Measurements from ENCODE around the gene BBX.

BBX gene

DNA sequence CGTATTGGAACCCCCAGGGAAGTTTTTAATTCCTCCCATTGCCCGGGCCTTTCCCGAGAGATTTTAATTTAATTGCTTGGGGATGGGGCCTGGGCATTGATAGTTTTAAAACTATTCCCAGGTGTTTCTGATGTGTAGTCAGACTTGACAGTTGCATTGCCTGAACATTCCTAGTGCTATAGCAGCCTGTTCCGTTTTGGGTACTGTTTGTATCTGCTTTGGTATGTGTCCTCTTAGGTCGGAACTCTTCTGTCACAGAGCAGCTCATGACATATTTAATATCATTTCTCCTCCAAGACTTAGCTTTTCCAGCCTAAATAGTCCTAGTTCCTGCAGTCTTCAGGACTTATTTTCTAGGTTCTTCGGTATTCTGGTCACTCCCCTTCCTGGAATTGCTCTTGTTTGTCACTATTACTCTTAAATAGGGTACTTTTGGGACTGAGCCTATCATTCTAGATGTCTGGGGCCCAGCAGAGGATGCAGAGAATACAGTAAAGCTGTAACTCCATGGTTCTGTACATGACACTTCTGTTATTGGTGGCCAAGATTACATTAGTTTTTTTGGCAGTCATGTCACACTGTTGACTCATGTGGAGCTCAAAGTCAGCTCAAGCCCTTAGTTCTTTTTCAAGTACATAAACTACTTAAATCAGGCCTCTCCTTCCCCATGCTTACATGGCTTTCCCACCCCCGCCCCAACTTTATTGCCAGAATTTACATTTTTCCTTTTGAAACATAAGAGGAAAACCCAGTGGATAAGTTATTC, 81.5 kb downstream of the BBX start:
- DNase-seq, result no peak

DNA sequence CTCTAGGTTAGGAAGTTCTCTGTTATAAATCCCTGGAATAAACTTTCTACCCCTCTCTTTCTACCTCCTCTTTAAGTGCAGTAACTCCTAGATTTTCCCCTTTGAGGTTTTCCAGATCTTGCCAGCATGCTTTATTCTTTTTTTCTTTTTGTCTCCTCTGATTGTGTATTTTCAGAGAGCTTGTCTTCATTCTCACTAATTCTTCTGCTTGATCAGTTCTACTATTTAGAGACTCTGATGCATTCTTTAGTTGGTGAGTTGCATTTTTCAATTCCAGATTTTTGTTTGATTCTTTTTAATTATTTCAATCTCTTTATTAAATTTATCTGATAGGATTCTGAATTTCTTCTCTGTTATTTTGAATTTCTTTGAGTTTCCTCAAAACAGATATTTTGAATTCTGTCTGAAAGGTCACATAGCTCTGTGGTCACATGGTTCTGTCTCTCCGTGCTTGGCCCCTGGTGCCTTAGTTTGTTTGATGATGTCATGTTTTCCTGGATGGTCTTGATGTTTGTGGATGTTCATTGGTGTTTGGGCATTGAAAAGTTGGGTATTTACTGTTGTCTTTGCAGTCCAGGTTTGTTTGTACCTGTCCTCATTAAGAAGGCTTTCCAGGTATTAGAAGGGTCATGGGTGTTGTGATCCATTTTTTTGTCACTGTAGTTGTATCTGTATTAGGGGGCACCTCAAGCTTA, 89.2 kb downstream of the BBX start:
- DNase-seq, result no peak

DNA sequence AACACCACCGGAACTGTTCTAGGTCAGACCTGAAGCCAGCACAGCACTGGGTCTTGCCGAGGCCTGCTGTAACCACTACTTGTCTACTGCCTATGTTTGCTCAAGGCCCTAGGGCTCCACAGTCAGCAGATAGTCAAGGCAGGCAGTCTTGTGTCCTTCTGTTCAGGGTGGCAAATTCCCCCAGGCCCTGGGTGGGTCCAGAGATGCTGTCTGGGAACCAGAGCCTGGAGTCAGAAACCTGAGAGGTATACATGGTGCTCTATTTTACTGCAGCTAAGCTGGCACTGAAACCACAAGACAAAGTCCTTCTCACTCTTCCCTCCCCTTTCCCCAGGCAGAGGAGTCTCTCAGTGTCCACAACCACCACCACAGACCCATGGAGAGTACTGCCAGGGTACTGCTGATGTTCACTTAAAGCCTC, 89.9 kb downstream of the BBX start:
- DNase-seq, result no peak

DNA sequence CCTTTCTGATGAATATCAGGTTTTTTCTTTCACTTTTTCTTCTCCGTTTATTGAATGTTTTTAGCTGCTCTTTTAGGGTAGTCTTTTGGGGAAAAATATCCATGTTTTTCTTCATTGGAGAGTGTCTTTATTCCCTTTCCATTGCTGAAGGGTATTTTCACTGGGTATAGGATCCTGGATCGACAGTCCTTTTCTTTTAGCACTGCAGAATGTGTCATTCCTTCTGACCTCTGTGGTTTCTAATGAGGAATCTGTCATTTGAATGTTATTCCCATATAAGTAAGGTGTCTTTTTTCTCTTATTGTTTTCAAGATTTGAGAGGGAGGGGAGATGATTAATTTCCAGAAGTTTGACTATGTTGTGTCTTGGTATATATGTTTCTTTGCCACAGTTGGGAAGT, 96.8 kb downstream of the BBX start:
- DNase-seq, result no peak

DNA sequence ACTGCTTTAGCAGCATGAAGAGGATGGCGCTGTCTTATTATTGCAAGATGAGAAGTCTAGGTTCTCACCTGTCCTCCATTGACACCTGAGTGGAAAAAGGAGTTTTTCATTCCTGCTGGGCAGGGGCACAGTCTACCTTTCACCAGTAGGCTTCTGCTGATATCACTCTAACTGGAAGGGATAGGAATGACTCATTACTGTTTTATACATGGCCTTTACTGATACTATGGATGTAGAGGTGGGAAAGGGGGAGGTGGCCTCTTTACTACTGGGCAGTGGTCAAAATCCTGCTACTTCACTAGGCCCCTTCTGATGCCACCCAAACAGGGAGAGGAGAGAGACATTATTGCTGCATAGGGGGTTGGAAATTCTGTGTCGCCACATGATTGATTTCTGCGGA, 97.8 kb downstream of the BBX start:
- DNase-seq, result no peak

DNA sequence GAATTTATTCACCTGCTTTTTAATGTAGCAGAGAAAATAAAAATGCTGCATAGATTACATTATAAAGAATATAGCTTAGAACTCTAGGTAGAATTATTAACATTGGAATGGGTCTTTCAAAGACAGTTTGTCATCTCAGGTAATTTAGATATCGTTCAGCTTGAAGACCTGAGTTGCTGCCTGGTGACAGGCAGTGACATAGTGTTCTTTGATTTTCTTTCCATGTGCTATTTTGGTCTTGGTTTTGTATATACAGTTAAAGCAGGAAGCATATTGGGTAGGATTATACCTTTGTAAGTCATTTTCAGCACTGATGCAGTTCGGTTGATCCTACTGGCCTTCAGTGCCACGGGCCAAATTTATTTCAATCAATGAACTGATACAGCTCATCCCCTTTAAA, 98.7 kb downstream of the BBX start:
- DNase-seq, result no peak

DNA sequence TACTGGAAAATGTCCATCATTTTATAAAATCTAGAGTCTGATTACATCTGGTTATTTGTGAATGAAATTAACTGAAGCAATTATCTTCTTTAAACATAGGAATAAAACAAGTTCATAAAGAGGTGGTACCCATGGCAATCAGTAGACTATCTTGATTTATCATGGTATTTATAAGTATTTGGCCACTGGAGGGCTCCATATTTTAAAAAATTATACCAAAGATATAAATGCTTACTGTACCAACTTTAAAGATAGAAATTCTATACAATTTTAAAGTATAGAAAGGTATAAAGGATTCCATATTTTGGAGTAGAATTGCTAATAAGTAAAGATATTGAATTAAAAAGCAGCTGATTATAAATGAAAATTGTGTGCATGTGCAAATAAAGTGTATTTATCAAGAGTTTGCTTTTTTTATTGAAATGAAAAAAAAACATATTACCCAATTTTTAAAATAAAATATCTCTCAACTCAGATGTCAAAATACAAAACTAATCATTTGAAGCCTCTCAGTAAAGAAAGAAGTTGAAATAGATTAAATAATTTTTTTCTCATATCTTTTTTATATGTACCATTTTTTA, 105.3 kb downstream of the BBX start:
- DNase-seq, result no peak

DNA sequence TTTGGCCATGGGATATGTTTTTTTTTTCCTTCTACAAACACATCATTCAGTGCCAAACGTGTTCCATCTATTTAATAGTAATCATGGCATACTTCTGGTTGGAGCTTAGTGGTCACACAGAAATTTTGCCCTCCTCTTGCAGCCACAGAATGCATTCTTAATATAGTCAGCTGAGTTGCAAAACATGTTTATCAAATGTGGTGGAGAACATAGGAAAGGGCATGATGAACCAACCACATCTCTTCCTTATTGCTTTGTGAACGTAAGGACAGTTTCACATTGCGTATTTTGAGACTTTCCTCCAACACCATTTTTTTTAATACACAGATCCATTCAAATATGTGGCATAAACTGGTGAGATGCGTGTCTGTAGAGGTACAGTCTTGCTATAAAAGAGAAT, 106.8 kb downstream of the BBX start:
- no peak for DNase-seq

DNA sequence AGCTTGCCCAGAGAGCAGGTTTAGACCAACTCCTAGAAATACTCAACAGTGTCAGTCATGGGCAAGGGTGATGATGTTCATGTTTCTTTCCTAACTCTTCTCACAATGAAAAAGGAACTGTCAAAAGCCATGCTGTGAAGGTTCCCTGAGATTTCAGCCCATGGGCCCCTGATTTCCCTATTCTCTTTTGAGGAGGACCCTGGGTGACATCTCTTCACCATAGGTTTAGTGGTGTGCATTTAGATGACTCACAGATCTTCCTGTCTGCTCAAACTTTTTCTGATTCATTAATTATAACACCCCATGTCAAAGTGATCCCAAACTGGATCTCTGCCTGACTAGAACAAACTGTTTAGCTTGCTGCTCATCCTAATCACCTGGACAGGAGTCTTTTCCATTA, 108.0 kb downstream of the BBX start:
- no peak for DNase-seq

DNA sequence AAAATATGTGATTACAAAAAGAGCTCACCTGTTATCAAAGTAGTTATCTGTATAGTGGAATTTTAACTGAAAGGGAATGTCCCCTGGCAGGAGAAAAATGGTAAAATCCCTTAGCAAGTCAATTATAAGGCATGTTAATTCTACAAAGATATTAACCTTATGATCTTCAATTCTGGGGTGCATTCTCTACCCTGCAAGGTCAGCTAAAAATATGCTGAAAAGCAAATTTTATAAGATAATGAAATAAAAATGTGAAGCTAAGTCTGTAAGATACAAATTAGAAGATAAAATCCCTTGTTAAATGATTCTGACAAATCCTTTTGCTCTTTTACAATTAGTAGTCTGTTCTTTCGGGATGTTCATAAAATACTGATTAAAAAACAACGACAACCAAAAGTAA, 109.8 kb downstream of the BBX start:
- DNase-seq, result no peak

DNA sequence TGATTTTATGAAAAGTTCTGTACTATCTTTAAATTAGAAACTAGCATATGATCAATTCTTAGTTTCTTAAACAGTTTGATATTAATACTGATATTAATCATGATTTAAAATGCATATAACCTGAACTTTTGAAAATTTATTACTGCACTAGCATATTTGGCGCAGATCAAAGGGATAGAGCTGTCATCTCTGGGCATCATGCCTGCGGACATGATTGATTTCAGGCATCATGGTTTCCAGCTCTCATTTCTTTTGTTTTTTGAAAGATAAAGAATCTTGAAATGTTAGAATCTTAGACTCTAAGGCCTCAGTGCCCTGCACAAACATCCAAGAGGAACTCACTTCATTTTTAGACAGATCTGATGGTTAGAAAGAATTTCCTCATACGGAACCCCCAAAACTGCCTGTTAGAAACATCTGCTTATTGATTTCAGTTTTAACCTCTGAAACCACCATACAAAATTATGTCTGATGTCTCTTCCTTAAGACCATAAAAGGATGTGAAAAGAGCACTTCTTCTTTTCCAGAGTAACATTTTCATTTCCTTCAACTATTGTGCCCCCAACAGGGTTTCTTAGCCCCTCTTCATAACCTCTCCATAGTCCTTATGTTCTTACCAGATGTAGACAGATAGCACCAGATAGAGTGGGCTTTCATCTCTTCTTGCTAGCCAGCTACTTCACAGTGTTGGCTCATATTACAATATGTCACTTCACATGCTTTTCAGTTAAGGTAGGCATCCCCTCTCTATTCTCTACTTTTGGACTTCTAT, 110.8 kb downstream of the BBX start:
- no peak for DNase-seq

DNA sequence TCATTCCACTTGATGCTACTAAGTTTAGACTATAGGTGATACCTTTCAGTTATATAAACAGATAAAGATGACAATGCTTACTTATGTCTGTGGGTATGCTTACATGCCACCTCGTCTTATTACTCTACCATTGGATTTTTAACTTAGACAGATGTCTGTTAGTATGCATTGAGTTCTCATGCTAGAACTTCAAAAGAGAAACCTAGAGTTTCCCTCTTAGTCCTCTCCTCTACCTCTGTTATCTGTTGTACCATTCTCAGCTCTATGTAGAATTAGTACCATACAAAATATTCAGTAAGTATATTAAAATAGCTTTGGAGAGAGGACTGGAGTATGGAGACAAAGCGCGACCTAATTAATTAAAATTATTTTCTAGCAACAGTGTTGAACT, 111.3 kb downstream of the BBX start:
- DNase-seq, result no peak

DNA sequence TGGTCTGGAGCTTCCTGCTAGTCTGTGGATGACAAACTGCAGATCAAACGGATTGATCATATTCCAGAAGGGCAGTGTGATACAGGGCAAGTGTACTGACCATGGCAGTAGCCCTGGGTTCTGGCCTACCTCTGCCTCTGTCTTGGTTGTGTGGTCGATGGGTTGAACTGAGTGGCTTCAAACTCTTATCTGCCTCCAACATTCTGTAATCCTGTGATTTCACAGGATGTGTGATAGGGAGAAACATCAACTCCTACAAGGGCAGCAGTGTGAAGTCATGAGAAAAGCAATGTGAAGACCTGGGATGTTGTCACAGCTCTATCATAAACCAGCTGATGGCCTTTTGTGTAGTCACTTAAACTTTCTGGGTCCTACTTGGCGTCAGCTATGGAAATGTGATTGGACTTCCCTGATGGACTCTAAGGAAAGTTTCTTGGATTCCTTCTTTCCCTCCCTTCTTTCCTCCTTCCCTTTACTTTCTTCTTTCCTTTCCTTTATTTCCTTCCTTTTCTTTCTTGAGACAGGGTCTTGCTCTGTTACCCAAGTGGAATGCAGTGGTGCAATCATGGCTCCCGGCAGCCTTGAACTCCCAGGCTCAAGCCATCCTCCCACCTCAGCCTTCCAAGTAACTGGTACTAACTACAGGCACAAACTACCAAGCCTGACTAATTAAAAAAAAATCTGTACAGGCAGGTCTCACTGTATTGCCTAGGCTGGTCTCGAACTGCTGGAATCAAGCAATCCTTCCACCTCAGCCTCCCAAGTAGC, 114.8 kb downstream of the BBX start:
- no peak for DNase-seq

DNA sequence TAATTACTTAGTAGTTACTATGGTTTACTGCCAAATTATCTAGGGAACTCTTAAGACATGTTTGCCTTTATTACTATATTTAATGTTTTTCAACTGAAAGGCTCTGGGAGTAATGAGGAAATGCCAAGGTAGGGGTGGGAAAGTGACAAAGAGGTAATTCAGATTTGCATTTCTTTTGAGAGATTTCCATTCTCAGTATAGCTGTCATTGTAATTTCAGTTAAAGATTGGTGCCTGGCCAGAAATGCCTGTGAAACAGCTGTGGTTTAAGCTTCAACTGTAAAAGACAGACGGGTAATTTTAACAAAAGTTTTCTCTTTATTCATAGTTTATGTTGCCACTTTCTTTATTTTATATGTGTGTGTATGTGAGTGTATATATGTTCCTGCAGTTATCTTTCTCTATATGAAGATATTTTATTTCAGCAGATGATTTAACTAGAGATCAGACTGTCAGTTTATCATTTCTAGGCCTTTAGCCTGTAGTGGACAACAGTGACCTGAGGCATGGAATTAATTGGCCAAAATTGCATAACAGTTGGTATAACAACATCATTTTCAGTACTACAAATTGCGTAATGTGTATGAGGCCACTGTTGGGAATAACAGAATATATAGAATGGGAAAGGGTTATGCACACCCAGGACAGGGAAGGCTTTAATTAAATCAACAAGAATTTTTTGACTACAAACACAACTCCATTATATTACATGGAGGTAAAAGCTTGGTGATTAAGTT, 119.0 kb downstream of the BBX start:
- DNase-seq, result no peak

DNA sequence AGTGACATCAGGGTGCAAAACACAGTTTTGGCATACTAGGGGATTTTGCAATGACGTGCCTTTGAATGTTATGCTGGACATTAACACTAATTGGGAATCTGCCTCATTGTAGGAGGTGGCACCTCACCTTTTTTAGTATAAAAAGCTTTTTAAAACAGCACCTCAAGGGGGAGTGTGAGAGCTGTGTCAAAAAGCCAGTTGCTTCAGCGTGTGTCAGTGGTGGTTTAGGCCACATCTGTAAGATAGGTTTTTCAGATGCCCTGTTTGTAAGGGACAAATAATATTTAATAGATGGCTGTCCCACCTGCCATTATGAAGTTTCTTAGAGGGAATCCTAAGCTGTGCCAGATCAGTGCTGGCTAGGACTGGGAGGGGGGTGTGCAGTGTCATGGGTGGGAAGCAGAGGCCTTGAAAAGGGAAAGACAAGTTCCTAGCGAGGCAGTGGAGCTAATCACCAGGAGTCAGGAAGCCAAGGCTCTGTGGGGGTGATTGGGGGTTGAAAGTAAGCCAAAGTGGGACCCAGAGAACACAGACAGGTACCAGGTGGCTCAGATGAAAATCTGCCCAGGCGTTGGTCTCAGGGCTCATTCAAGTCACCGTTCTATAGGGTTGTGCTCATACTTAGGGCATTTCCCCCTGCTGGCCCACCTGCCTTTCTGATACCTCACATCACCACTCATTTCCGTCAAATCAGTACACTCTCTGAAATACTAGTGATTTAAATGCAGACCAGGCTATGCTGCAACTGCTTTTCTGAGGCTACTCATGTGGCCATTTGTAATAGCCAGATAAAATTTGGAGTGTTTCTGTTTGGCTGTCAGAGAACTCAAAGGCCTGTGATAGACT, 120.5 kb downstream of the BBX start:
- no peak for DNase-seq

DNA sequence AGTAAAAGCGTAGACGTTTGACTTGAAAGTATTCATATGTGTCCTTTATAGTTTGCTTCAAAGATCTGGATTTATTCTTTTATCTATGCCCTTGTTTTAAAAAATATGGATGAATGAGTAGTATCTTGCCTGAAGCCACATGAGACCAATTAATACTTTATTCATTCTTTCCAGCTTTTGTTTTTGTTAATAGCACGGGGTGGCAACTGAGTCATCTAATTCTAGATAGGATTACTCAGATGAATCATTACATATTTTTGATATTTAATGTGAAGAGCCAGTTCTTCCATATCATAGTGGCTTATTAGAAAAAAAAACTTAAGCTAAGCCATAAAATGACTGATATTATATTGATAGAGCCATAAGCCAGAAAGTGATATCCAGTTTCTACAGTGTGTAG, 121.9 kb downstream of the BBX start:
- DNase-seq, result no peak

DNA sequence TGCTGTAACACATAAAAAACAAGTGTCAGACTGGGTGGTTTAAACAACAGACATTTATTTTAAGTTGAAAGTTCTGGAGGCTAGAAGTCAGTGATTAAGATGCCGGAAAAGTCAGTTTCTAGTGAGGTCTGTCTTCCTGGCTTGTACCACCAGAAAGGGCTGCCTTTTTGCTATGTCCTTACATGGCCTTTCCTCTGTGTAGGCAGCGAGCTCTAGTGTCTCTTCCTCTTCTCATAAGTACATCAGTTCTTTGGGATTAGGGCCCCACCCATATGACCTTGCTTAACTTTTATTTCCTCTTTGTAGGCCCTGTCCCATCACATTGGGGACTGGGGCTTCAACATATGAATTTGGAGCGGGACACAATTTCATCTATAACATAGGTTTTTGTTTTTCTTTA, 128.0 kb downstream of the BBX start:
- no peak for DNase-seq

DNA sequence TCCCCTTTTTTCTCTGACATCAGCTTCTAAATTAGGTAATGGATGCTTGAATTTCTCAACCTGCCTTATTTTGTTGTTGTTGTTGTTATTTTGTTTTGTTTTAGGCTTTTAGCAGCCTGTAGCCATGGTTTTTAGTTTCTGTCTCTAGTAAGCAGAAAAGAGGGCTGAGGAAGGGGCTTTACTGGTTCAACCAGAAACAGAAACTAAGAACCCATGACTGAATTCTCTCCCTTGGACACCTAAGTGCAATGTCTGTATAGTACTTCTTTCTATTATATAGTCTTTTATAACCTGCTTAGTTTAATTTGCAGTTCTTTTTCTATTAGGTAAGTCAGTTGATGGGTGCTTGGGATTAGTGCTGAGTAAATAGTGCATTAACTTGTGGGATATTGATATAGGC, 129.0 kb downstream of the BBX start:
- no peak for DNase-seq

DNA sequence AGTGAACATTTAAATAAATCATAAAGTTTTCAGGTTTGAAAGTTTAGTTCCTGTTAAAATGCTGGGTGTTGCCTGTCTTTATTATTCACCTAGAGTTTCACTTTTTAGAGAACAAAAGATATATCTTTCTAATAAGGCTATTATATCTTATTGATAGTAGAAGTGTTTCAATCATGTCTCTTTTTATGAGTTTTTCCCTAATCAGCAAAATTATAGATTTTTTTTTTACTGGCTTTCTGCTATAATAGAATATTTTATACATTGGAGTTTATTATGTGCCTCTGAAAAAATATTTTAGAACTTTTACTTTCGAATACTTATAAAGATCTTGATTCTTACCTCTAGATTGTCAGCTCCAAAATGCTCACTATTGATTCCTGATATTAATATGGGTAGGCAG, 131.5 kb downstream of the BBX start:
- DNase-seq, result no peak

DNA sequence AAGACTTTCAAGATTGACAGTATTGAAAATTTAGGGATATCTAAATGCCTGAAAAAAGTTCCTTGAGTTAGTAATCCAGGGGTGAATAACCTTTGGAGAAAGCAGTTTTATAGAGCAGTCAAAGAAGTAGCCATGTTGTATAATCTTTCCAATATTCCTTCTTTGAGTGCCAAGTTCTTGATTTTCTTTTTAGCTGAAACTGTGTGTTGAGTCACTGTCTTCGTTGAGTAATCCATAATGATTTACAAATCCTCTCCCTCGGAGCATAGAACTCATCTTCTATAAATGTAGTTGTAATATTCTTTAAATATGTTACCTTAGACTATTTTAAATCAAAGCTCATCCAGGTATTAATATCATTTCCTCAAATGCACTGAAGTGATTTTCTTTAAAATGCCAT, 135.2 kb downstream of the BBX start:
- no peak for DNase-seq

DNA sequence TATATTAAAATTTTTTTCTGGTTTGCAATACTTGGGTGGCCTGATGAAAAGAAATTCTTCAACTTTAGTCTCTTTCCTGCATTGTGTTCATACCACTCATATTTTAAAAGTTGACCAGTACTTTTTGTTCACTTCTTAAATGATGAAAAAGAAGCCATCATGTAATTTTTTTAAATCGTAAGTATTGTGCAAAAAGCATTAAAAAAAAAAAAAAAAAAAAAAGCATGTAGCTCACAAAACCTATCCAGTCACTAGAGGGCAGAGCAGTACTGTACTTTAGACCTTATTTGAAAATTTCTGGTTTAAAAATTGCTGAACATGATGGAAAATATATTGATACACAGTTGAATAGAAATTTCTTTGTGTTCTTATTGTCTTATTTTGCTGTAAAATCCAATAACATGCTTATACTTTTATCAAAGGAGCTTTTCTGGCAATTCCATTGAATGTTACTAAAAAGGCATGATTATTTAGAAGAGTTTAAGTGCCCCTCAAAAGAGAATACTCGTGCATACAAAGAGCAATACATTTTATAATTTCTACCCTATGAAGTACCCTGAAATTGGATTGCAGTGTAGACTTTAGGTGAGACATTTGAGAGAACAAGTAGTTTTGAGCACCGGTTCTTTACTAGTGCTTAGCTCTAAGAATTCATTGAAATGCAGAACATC, 137.7 kb downstream of the BBX start:
- DNase-seq, result no peak

Data from NCI-H345 (cell line).